ENCODE measurements around the gene CACNA1E.
"Not testable (repeated sequence)": the region's sequence is repeated elsewhere in the genome, so short reads cannot be mapped to it uniquely, and the experiment has no call there.

CACNA1E gene

DNA sequence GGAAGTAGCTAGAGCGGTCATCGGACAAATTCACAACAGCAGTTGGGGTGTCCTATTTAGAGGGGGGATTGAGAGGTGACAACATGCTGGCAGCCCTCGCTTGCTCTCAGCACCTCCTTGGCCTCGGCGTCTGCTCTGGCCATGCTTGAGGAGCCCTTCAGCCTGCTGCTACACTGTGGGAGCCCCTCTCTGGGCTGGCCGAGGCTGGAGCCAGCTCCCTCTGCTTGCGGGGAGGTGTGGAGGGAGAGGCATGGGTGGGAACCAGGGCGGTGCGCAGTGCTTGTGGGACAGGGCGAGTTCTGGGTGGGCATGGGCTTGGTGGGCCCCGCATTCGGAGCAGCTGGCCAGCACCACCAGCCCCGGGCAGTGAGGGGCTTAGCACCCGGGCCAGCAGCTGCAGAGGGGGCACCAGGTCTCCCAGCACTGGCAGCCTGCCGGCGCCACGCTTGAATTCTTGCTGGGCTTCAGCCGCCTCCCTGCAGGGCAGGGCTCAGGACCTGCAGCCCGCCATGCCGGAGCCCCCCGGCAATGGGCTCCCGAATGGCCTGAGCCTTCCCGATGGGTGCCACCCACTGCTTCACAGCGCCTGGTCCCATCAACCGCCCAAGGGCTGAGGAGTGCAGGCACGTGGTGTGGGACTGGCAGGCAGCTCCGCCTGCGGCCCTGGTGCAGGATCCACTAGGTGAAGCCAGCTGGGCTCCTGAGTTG lies 349.0 kb downstream of the CACNA1E start:
- not testable (repeated sequence) for DNase-seq

- no peak for DNase-seq
These were observed 362.8 kb downstream of the CACNA1E start for GRCh38 chr1:181846001-181846645.

DNA sequence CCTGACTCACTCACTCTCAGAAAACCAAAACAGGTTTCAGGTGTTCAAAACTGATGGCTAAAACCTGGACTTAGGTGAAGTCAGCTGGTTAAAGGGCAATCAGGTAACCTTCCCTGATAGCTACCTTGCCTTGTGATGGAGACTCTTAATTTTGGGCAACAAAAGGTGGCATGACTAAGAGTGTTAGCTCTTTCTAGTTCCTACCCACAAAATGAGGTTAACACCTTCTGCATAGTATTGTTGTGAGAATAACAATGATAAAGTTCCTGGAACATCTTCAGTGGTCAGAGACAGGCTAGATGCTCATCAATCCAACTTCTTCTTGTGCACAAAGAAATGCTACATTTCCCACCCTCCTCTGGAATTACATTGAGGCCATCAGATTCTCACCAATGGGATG lies 363.4 kb downstream of the CACNA1E start:
- no peak for DNase-seq

GRCh38 chr1:181849071-181849470 lies 365.8 kb downstream of the CACNA1E start:
- DNase-seq, result no peak

DNA sequence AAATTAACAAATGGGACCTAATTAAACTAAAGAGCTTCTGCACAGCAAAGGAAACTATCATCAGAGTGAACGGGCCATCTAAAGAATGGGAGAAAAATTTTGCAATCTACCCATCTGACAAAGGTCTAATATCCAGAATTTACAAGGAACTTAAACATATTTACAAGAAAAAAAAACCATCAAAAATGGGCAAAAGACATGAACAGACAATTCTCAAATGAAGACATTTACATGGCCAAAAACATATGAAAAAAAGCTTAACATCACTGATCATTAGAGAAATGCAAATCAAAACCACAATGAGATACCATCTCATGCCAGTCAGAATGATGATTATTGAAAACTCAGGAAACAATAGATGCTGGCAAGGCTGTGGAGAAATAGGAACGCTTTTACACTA lies 370.9 kb downstream of the CACNA1E start:
- not testable (repeated sequence) for DNase-seq

DNA sequence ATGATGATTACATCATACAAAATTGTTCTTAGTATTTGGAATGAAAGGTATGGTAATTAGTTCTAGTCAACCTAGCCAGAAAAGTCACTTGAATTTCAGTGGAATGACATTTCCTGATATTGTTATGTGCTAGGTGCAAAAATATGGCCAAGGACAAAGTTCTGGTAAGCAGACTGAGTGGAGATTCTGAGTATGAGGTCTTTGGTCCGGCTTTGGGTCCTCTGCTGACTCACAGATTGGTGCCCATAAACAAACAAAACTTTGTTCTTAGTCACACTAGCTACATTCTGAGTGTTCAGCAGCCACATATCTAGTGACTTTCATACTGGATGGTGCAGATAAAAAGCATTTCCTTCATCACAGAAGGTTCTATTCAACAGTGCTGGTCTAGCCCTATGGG lies 372.1 kb downstream of the CACNA1E start:
- no peak for DNase-seq

Measured in Kasumi-1 (cell line).